HEK293 (cell line): ENCODE results near the gene STK26.

ENCODE experiments used
- CTCF ChIA-PET: fragments of 350-600 bp; formaldehyde crosslinking; extraction: SDS; loops from one replicate; lab custom pipeline; 2021; ENCODE audit warnings: antibody characterized with exemption; lab: Yijun Ruan, JAX
- POLR2A ChIA-PET: fragments of 300-600 bp; formaldehyde crosslinking; extraction: SDS; loops from one replicate; lab custom pipeline; 2020; ENCODE audit warnings: antibody characterized with exemption, inconsistent platforms; lab: Yijun Ruan, JAX
- H3K27ac ChIP-seq: fragments of 200-500 bp; sonication (Bioruptor generic); 2 replicates; pipeline ENCODE4 v1.5.1; 2014; ENCODE audit warnings: low read depth, low read length, control low read depth, inconsistent platforms; ENCODE audit errors: extremely low read depth
- H3K36me3 ChIP-seq, 2 experiments: fragments of 200-500 bp in 1 of 2; sonication (Bioruptor generic) in 1 of 2; 1 replicate in 1 of 2; 2 replicates in 1 of 2; pipeline ENCODE4 v1.5.1; 2014 to 2017; ENCODE audit warnings: inconsistent platforms in 2 of 2, low read length in 2 of 2; ENCODE audit not compliant: control insufficient read depth in 2 of 2, insufficient read depth in 1 of 2
- H3K4me1 ChIP-seq: fragments of 200-500 bp; sonication (Bioruptor generic); 2 replicates; pipeline ENCODE4 v1.5.1; 2014; ENCODE audit warnings: mild to moderate bottlenecking, low read length, inconsistent platforms; ENCODE audit not compliant: control insufficient read depth, insufficient read depth
- H3K4me3 ChIP-seq: 2 replicates; pipeline ENCODE4 v1.5.1; 2011; ENCODE audit warnings: low read depth, mild to moderate bottlenecking, control low read depth, low read length, moderate library complexity
- H3K9me3 ChIP-seq: fragments of 200-500 bp; sonication (Bioruptor generic); 2 replicates; pipeline ENCODE4 v1.5.1; 2014; ENCODE audit warnings: low read depth, low read length, inconsistent platforms; ENCODE audit not compliant: control insufficient read depth, insufficient read depth
- GLI2 ChIP-seq: fragments of 450-650 bp; formaldehyde crosslinking; IDR thresholded peaks from 2 replicates; pipeline ENCODE4; 2017; ENCODE audit warnings: missing biosample characterization, missing genetic modification characterization, low read depth, borderline replicate concordance
- SCRT2 ChIP-seq: fragments of 450-650 bp; formaldehyde crosslinking; IDR thresholded peaks from 2 replicates; pipeline ENCODE4 v1.5.1; 2016; ENCODE audit warnings: missing biosample characterization, missing genetic modification characterization
- SP2 ChIP-seq: fragments of 450-650 bp; formaldehyde crosslinking; IDR thresholded peaks from 2 replicates; pipeline ENCODE4 v1.5.1; 2016; ENCODE audit warnings: missing biosample characterization, missing genetic modification characterization
- ZBTB1 ChIP-seq: fragments of 450-650 bp; formaldehyde crosslinking; IDR thresholded peaks from 2 replicates; pipeline ENCODE4 v1.5.1; 2016; ENCODE audit warnings: missing biosample characterization, missing genetic modification characterization
- ZBTB17 ChIP-seq: fragments of 450-650 bp; formaldehyde crosslinking; IDR thresholded peaks from 2 replicates; pipeline ENCODE4 v1.5.1; 2016; ENCODE audit warnings: missing biosample characterization, missing genetic modification characterization
- ZNF10 ChIP-seq: fragments of 450-650 bp; formaldehyde crosslinking; IDR thresholded peaks from 2 replicates; pipeline ENCODE4 v1.5.1; 2017; ENCODE audit warnings: missing biosample characterization, missing genetic modification characterization
- ZNF157 ChIP-seq: fragments of 450-650 bp; formaldehyde crosslinking; IDR thresholded peaks from 2 replicates; pipeline ENCODE4 v1.5.1; 2016; ENCODE audit warnings: missing biosample characterization, missing genetic modification characterization
- ZNF169 ChIP-seq: fragments of 450-650 bp; formaldehyde crosslinking; IDR thresholded peaks from 2 replicates; pipeline ENCODE4 v1.5.1; 2016; ENCODE audit warnings: missing biosample characterization, missing genetic modification characterization
- ZNF175 ChIP-seq: fragments of 450-650 bp; formaldehyde crosslinking; IDR thresholded peaks from 2 replicates; pipeline ENCODE4 v1.5.1; 2016; ENCODE audit warnings: missing biosample characterization, missing genetic modification characterization
- ZNF239 ChIP-seq: fragments of 450-650 bp; formaldehyde crosslinking; IDR thresholded peaks from 2 replicates; pipeline ENCODE4 v1.5.1; 2016; ENCODE audit warnings: missing biosample characterization, missing genetic modification characterization
- ZNF488 ChIP-seq: fragments of 450-650 bp; formaldehyde crosslinking; IDR thresholded peaks from 2 replicates; pipeline ENCODE4 v1.5.1; 2016; ENCODE audit warnings: missing biosample characterization, missing genetic modification characterization
- ZNF560 ChIP-seq: fragments of 450-650 bp; formaldehyde crosslinking; IDR thresholded peaks from 2 replicates; pipeline ENCODE4 v1.5.1; 2017; ENCODE audit warnings: missing biosample characterization, missing genetic modification characterization, borderline replicate concordance
- ZNF600 ChIP-seq: fragments of 450-650 bp; formaldehyde crosslinking; IDR thresholded peaks from 2 replicates; pipeline ENCODE4 v1.5.1; 2016; ENCODE audit warnings: missing biosample characterization, missing genetic modification characterization
- ZNF747 ChIP-seq: fragments of 450-650 bp; formaldehyde crosslinking; IDR thresholded peaks from 2 replicates; pipeline ENCODE4 v1.5.1; 2016; ENCODE audit warnings: missing biosample characterization, missing genetic modification characterization
- ZNF830 ChIP-seq: fragments of 450-650 bp; IDR thresholded peaks from 2 replicates; pipeline ENCODE4 v1.5.0; 2018; ENCODE audit warnings: missing biosample characterization, missing genetic modification characterization, low read depth, mild to moderate bottlenecking, moderate library complexity
- ZNF843 ChIP-seq: fragments of 450-650 bp; formaldehyde crosslinking; IDR thresholded peaks from 2 replicates; pipeline ENCODE4 v1.5.1; 2016; ENCODE audit warnings: missing biosample characterization, missing genetic modification characterization
- TF ChIP-seq, protein P1 (sequence below): fragments of 450-650 bp; formaldehyde crosslinking; IDR thresholded peaks from 2 replicates; pipeline ENCODE4 v1.5.1; 2016; ENCODE audit warnings: missing biosample characterization, missing genetic modification characterization
- TF ChIP-seq, protein P2 (sequence below): sonication (generic); formaldehyde crosslinking; IDR thresholded peaks from 2 replicates; pipeline ENCODE4 v1.8.1; 2022; ENCODE audit warnings: mild to moderate bottlenecking, moderate library complexity, missing genetic modification reagents

STK26 gene

GRCh38 chrX:132085786-132086185, 62.7 kb downstream of the STK26 start (continued):
- no peak for TF ChIP-seq ZNF488 (tag by site-specific recombination)

- Histone ChIP-seq H3K36me3 (no peaks in the 10 kb centered on the region), H3K9me3 (no peaks in the 10 kb centered on the region), H3K4me3 (no peak overlapping the region), H3K27ac (no peak overlapping the region), H3K4me1 (no peaks in the 10 kb centered on the region)
- no peak for TF ChIP-seq ZNF175 (tag by site-specific recombination)
- no peak for TF ChIP-seq ZBTB17 (tag by site-specific recombination)
- TF ChIP-seq ZNF843 (tag by site-specific recombination), result no peak
- no peak for TF ChIP-seq ZNF157 (tag by site-specific recombination)
- TF ChIP-seq ZNF239 (tag by site-specific recombination), result no peak
- no peak for TF ChIP-seq GLI2 (tag by site-specific recombination)
- no peak for TF ChIP-seq ZNF560 (tag by site-specific recombination)
- TF ChIP-seq, protein P1, sequence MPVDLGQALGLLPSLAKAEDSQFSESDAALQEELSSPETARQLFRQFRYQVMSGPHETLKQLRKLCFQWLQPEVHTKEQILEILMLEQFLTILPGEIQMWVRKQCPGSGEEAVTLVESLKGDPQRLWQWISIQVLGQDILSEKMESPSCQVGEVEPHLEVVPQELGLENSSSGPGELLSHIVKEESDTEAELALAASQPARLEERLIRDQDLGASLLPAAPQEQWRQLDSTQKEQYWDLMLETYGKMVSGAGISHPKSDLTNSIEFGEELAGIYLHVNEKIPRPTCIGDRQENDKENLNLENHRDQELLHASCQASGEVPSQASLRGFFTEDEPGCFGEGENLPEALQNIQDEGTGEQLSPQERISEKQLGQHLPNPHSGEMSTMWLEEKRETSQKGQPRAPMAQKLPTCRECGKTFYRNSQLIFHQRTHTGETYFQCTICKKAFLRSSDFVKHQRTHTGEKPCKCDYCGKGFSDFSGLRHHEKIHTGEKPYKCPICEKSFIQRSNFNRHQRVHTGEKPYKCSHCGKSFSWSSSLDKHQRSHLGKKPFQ (tag by site-specific recombination), result no peak
- TF ChIP-seq, protein P2, sequence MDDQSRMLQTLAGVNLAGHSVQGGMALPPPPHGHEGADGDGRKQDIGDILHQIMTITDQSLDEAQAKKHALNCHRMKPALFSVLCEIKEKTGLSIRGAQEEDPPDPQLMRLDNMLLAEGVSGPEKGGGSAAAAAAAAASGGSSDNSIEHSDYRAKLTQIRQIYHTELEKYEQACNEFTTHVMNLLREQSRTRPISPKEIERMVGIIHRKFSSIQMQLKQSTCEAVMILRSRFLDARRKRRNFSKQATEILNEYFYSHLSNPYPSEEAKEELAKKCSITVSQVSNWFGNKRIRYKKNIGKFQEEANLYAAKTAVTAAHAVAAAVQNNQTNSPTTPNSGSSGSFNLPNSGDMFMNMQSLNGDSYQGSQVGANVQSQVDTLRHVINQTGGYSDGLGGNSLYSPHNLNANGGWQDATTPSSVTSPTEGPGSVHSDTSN (CRISPR knock-in tag), result no peak
- no peak for TF ChIP-seq ZNF600 (tag by site-specific recombination)
- TF ChIP-seq ZNF747 (tag by site-specific recombination), result no peak
- CTCF ChIA-PET, result interaction anchor here (1.1 to 1.3 kb wide), 2 partner anchors 18 to 245 kb away, joined by 3 to 4 read pairs; no protein-coding TSS in a partner anchor
- POLR2A ChIA-PET, result no interaction called here
These were observed 63.6 kb downstream of the STK26 start for GRCh38 chrX:132086672-132087071.

DNA sequence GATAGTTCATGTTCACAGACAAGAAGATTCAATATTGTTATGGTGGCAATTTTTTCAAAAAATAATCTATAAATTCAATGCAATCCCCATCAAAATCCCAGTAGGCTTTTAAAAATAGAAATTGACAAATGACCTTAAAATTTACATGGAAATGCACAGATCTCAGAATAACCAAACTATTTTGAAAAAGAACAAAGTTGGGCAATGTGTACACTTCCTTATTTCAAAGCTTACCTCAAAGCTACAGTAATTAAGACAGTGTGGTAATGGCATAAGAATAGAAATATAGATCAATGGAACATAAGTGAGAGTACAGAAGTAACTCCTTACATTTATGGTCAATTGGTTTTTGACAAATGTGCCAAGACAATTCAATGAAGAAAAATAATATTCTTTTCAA, 65.8 kb downstream of the STK26 start:
- Histone ChIP-seq H3K27ac (no peak overlapping the region), H3K4me3 (no peak overlapping the region), H3K4me1 (no peaks in the 10 kb centered on the region), H3K36me3 (no peaks in the 10 kb centered on the region), H3K9me3 (no peaks in the 10 kb centered on the region)
- POLR2A ChIA-PET, result no interaction called here
- no peak for TF ChIP-seq ZNF10 (tag by site-specific recombination)
- TF ChIP-seq ZNF830 (tag by site-specific recombination), result no peak
- TF ChIP-seq SCRT2 (tag by site-specific recombination), result no peak
- TF ChIP-seq SP2 (tag by site-specific recombination), result no peak
- no peak for TF ChIP-seq ZBTB1
- TF ChIP-seq ZNF169 (tag by site-specific recombination), result no peak
- CTCF ChIA-PET, result interaction anchor here (1.7 kb wide), 1 partner anchor 17 kb away, joined by 5 read pairs; no protein-coding TSS in a partner anchor
